ENCODE results near the gene SLC16A1.

The SLC16A1 gene

DNA sequence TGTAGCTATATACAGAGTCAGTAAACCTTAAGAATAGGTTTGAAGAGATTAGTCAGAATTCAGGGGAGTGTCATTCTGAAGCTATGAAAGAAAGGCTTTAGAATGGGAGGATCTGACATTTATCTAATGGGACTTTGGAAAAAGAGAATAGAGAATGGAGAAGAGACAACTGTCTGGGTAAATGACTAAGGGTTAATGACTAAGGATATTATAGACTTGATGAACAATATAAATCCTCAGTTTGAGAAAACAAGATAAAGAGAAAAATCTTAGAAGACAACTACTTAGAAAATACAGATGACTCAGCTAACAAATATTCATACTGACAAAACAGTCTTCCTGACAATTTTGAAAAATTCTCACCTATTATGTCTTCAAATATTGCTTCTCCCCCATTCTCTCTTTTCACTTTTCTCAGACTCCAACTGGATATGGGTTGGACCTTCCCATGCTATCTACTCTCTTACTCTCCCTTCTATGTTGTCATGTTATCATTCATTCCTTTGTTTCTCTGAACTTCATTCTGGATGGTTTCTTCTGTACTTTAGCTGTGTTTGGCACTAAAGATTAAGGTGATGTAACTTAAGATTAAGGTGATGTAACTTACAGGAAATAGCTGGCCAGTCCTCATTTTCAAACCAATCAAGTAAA is 20.4 kb downstream of the SLC16A1 start:
- H3K27me3 ChIP-seq = no peaks in the 10 kb centered on the region
- TF ChIP-seq, protein P1, sequence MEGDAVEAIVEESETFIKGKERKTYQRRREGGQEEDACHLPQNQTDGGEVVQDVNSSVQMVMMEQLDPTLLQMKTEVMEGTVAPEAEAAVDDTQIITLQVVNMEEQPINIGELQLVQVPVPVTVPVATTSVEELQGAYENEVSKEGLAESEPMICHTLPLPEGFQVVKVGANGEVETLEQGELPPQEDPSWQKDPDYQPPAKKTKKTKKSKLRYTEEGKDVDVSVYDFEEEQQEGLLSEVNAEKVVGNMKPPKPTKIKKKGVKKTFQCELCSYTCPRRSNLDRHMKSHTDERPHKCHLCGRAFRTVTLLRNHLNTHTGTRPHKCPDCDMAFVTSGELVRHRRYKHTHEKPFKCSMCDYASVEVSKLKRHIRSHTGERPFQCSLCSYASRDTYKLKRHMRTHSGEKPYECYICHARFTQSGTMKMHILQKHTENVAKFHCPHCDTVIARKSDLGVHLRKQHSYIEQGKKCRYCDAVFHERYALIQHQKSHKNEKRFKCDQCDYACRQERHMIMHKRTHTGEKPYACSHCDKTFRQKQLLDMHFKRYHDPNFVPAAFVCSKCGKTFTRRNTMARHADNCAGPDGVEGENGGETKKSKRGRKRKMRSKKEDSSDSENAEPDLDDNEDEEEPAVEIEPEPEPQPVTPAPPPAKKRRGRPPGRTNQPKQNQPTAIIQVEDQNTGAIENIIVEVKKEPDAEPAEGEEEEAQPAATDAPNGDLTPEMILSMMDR (IDR thresholded peaks at IDR 0.05; ENCODE audit: low read depth, low read length) = no peak
- no peak for DNase-seq

DNA sequence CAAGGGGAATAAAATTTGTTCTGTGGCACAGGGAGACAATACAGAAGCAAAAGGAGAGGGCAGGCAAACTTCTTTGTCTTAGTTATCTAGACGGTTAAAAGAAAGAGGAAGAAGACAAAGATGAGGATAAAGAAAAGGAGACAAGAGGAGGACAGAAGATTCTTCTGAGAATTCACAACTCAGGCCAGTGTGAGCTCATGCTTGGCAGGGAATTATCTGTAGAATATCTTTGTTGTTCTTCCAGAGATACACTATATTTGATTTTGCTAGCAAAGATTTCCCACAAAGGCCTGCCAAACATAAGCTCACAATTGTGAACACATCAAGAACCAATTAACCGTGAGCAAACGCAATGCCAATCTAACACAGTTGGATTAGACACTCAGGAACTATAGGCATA is 21.4 kb downstream of the SLC16A1 start:
- H3K4me3 ChIP-seq (ENCODE audit: low read depth, low read length) = no peak overlapping the region
- DNase-seq = no peak
- TF ChIP-seq, protein P1 (IDR thresholded peaks at IDR 0.05; ENCODE audit: low read depth, low read length) = no peak
- H3K27me3 ChIP-seq = no peaks in the 10 kb centered on the region
- H3K36me3 ChIP-seq = peaks cover 22% of the 10 kb centered on the region
- H3K9me3 ChIP-seq = no peaks in the 10 kb centered on the region
- H3K4me1 ChIP-seq = peaks cover 11% of the 10 kb centered on the region

More for the DNA sequence above, 20.4 kb downstream of the SLC16A1 start:
- Histone ChIP-seq H3K4me3 (ENCODE audit: low read depth, low read length) (no peak overlapping the region), H3K36me3 (peaks cover 19% of the 10 kb centered on the region), H3K9me3 (no peaks in the 10 kb centered on the region), H3K4me1 (peaks cover 9% of the 10 kb centered on the region)

DNA sequence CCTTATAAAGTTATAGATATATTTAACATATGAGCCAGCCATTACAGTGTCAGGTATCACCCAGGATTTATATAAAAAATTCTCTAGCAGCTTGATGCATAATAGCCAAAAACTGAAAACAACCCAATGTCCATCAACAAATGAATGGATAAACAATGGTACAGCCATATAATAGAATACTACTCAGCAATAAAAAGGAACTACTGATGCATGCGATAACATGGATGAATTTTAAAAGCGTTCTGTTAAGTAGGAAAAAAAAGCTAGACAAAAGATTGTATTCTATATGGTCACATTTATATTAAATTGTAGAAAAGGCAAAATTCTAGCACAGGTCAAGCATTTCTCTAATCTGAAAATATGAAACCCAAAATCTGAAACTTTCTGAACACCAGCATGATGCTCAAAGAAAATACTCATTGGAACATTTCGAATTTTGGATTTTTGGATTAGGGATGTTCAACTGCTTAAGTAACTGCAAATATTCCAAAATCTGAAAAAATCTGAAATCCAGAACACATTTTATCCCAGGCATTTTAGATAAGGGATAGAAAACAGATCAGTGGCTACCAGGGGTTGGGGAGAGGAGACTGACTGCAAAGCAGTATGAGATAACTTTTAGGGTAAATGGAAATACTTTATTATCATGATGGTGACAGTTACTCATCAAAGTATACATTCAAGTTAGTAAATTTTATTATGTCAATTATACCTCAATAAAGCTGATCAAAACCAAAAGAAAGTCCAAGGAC is 22.0 kb downstream of the SLC16A1 start:
- Histone ChIP-seq H3K4me1 (peaks cover 11% of the 10 kb centered on the region), H3K4me3 (ENCODE audit: low read depth, low read length) (no peak overlapping the region), H3K9me3 (no peaks in the 10 kb centered on the region), H3K27me3 (no peaks in the 10 kb centered on the region), H3K36me3 (peaks cover 25% of the 10 kb centered on the region)
- no peak for DNase-seq
- TF ChIP-seq, protein P1 (IDR thresholded peaks at IDR 0.05; ENCODE audit: low read depth, low read length) = no peak

DNA sequence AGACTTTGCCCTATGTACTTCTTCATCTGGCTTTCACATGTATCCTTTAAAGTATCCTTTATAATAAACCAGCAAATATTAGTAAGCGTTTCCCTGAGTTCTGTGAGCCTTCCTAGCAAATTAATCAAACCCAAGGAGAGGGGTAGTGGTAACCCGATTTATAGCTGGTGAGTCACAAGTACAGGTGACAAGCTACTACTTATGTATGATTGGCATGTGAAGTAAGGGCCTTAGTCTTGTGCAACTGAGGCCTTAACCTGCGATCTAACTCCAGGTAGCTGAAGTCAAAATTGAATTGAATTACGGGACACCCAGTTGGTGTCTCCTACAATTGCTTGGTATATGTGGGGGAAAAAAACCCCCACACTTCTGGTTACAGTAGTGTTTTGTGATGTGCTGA is 26.0 kb downstream of the SLC16A1 start:
- H3K36me3 ChIP-seq = peaks cover 47% of the 10 kb centered on the region
- peaks cover 11% of the 10 kb centered on the region for H3K4me1 ChIP-seq
- H3K9me3 ChIP-seq = no peaks in the 10 kb centered on the region
- no peak for DNase-seq
- TF ChIP-seq, protein P1 (IDR thresholded peaks at IDR 0.05; ENCODE audit: low read depth, low read length) = no peak
- no peaks in the 10 kb centered on the region for H3K27me3 ChIP-seq
- H3K4me3 ChIP-seq (ENCODE audit: low read depth, low read length) = no peak overlapping the region

DNA sequence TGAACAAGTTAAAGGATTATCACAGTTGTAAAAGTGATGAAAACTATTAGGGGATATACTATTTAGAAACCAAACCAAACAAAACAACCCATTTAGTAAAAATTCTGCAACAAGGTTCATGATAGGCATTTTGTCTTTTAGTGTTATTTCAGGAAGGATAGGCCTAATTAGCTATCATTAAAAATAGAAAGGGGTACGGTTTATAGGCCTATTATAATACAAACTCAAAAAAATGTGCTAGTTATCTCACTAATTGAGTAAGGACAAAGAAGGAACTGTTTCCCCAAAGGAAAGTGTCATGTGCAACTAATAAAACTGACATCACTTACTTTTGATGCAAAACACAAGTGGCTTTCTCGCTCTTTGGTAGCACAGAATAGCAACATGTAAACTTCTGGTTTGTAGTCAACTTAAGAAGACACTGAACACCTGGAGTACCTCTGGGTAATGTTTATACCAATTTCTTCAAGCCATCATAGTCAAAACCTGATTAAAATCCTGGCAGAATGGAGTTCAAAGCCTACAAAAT is 28.5 kb downstream of the SLC16A1 start:
- Histone ChIP-seq H3K27me3 (no peaks in the 10 kb centered on the region), H3K4me1 (peaks cover 7% of the 10 kb centered on the region; the same call in 1 of the 2 replicates), H3K36me3 (peaks cover 71% of the 10 kb centered on the region), H3K9me3 (no peaks in the 10 kb centered on the region), H3K4me3 (ENCODE audit: low read depth, low read length) (no peak overlapping the region)
- TF ChIP-seq, protein P1 (IDR thresholded peaks at IDR 0.05; ENCODE audit: low read depth, low read length) = no peak
- DNase-seq = no peak

DNA sequence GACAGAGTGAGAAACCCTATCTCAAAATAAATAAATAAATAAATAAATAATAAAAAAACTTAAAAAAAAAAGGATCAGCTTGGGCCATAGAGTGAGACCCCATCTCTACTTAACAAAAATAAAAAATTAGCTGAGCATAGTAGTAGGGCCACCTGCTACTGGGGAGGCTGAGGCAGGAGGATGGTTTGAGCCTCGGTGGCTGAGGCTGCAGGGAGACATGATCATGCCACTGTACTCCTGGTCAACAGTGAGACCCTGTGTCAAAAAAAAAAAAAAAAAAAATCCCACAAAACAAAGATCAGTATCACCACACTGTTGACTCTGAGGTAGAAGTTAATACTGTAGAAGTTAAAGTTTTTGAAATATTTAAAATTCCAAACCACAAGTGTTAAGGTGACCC is 29.1 kb downstream of the SLC16A1 start:
- Histone ChIP-seq H3K4me1 (peaks cover 7% of the 10 kb centered on the region; the same call in 1 of the 2 replicates), H3K4me3 (ENCODE audit: low read depth, low read length) (no peak overlapping the region), H3K27me3 (no peaks in the 10 kb centered on the region), H3K9me3 (no peaks in the 10 kb centered on the region), H3K36me3 (peaks cover 73% of the 10 kb centered on the region)
- TF ChIP-seq, protein P1 (IDR thresholded peaks at IDR 0.05; ENCODE audit: low read depth, low read length) = no peak
- no peak for DNase-seq

Data from BE2C (cell line).